22Rv1 (cell line): ENCODE results near the gene CACNA1C.

Source experiments
- H3K27ac ChIP-seq: fragments of 450-650 bp; 2 replicates; pipeline ENCODE4 v1.5.1; 2017
- CTCF ChIP-seq: fragments of 450-650 bp; IDR thresholded peaks from 2 replicates; pipeline ENCODE4 v1.5.1; 2017; ENCODE audit warnings: mild to moderate bottlenecking
- ZFX ChIP-seq: fragments of 450-650 bp; IDR thresholded peaks from 2 replicates; pipeline ENCODE4 v1.6.1; 2017; ENCODE audit warnings: antibody characterized with exemption, borderline replicate concordance

Gene CACNA1C

GRCh38 chr12:2190896-2191533 is 138.2 kb downstream of the CACNA1C start:
- no peak for TF ChIP-seq ZFX
- TF ChIP-seq CTCF = no peak
- no peak overlapping the region for H3K27ac ChIP-seq

- no peak for TF ChIP-seq ZFX
- TF ChIP-seq CTCF = no peak
These were observed 138.9 kb downstream of the CACNA1C start for GRCh38 chr12:2191534-2192153.

GRCh38 chr12:2192231-2192630 is 139.4 kb downstream of the CACNA1C start:
- TF ChIP-seq CTCF = no peak
- no peak for TF ChIP-seq ZFX
- H3K27ac ChIP-seq = no peak overlapping the region

More at GRCh38 chr12:2191534-2192153, 138.9 kb downstream of the CACNA1C start:
- H3K27ac ChIP-seq = no peak overlapping the region

GRCh38 chr12:2194060-2194459 is 141.3 kb downstream of the CACNA1C start:
- H3K27ac ChIP-seq = no peak overlapping the region
- TF ChIP-seq CTCF (no peak), ZFX (no peak)

GRCh38 chr12:2194571-2194970 is 141.8 kb downstream of the CACNA1C start:
- no peak for TF ChIP-seq CTCF
- no peak for TF ChIP-seq ZFX
- H3K27ac ChIP-seq = no peak overlapping the region

- TF ChIP-seq CTCF = no peak
- no peak for TF ChIP-seq ZFX
- H3K27ac ChIP-seq = no peak overlapping the region
These were observed 142.3 kb downstream of the CACNA1C start for GRCh38 chr12:2195085-2195484.

GRCh38 chr12:2198005-2198501 is 145.3 kb downstream of the CACNA1C start:
- TF ChIP-seq CTCF (no peak), ZFX (no peak)
- H3K27ac ChIP-seq = no peak overlapping the region
